GM21717 (cell line): ENCODE results near the gene PCDHGA12.
A peak's percentile ranks its signal among the peaks of the same experiment; 100 is the strongest.

ENCODE experiments used
- ATAC-seq: cut with Tn5 transposase; IDR thresholded peaks from one replicate; pipeline ENCODE4 v1.9.1; 2021; ENCODE audit warnings: mild to moderate bottlenecking, moderate library complexity; ENCODE audit not compliant: unreplicated experiment

PCDHGA12 gene

DNA sequence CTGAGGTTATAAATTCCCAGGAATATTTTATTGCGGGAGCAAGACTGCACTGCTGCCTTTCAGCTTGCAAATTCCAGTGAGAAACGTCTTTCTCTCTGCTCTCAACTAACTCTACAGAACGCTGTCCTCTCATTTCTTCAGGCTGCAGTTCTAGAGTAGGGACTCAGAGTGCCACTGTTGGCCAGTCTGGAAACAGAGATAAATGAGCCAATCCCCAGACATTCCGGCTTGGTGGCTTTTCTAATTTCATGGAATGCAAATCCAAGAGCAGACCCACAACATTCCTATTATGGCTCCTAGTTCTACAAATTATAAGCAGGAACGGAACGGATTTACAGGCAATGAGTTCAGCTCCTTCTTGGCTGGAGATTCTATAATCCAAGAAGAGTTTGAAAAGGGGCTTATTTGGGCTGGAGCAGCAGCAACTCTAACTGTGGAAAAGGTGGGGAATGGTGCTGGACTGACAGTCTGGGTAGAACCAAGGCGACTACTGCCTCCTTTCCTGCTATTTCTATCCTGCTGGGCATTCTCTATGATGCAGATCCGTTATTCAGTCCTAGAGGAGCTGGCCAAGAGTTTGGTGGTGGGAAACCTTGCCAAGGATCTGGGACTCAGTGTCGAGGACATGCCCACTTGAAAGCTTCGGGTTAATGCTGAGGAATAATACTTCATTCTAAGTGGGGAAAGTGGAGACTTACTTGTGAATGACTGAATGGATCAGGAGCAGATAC, 9.3 kb downstream of the PCDHGA12 start:
- no peak for ATAC-seq

- no peak for ATAC-seq
Measured at GRCh38 chr5:141440341-141440740, 10.0 kb downstream of the PCDHGA12 start.

- no peak for ATAC-seq
Measured at GRCh38 chr5:141441571-141442170, 11.4 kb downstream of the PCDHGA12 start.

DNA sequence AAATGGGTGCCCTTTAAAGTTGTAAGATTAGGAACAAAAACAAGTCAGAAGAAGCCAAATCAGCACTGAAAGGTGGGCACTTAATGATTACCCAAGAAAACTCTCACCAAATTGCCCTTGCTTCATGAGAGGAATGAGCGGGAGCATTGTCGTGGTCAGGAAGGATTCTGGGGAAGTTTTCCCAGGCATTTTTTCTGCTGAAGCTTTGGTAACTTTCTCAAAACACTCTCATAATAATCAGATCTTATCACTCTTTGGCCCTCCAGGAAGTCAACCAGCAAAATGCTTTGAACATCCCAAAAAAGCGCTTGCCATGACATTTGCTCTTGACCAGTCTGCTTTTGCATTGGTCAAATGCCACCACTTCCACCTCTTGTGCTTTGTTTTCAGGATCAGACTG, 35.0 kb downstream of the PCDHGA12 start:
- no peak for ATAC-seq

DNA sequence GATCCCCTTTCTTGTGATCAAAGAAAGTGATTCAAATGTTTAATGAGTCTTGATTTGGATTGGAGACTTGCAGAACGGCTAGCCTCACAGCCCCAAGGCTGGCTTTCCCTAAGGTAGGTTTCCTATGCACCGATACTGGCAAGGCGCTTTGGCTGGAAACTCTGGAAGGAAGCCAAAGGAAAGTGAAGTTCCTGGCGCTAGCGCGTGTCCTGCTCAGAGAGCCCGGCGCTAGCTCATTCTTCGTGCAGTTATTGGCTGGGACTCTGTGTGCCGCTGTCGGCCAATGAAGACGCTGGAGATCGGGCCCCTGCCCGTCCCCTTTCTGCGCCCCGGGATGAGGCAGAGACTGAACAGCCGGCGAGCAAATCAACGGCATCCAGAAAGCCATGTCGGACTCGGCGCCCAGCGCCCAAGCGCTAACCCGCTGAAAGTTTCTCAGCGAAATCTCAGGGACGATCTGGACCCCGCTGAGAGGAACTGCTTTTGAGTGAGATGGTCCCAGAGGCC, 45.4 kb downstream of the PCDHGA12 start, which contains the start of gene PCDHGC3:
Gene PCDHGC3 (plus strand): TSS at position 342 of the 507 bp plus-strand sequence. CDS start 151 bp downstream, at position 493.
- peak; percentile 99 for ATAC-seq

DNA sequence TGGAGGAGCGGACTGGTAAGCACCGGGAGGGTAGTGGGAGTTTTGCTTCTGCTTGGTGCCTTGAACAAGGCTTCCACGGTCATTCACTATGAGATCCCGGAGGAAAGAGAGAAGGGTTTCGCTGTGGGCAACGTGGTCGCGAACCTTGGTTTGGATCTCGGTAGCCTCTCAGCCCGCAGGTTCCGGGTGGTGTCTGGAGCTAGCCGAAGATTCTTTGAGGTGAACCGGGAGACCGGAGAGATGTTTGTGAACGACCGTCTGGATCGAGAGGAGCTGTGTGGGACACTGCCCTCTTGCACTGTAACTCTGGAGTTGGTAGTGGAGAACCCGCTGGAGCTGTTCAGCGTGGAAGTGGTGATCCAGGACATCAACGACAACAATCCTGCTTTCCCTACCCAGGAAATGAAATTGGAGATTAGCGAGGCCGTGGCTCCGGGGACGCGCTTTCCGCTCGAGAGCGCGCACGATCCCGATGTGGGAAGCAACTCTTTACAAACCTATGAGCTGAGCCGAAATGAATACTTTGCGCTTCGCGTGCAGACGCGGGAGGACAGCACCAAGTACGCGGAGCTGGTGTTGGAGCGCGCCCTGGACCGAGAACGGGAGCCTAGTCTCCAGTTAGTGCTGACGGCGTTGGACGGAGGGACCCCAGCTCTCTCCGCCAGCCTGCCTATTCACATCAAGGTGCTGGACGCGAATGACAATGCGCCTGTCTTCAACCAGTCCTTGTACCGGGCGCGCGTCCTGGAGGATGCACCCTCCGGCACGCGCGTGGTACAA, 46.0 kb downstream of the PCDHGA12 start:
- peak; percentile 41 for ATAC-seq

GRCh38 chr5:141477044-141477575, 46.8 kb downstream of the PCDHGA12 start:
- no peak for ATAC-seq

DNA sequence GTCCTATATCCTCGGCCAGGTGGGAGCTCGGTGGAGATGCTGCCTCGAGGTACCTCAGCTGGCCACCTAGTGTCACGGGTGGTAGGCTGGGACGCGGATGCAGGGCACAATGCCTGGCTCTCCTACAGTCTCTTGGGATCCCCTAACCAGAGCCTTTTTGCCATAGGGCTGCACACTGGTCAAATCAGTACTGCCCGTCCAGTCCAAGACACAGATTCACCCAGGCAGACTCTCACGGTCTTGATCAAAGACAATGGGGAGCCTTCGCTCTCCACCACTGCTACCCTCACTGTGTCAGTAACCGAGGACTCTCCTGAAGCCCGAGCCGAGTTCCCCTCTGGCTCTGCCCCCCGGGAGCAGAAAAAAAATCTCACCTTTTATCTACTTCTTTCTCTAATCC, 47.5 kb downstream of the PCDHGA12 start:
- ATAC-seq, result no peak

DNA sequence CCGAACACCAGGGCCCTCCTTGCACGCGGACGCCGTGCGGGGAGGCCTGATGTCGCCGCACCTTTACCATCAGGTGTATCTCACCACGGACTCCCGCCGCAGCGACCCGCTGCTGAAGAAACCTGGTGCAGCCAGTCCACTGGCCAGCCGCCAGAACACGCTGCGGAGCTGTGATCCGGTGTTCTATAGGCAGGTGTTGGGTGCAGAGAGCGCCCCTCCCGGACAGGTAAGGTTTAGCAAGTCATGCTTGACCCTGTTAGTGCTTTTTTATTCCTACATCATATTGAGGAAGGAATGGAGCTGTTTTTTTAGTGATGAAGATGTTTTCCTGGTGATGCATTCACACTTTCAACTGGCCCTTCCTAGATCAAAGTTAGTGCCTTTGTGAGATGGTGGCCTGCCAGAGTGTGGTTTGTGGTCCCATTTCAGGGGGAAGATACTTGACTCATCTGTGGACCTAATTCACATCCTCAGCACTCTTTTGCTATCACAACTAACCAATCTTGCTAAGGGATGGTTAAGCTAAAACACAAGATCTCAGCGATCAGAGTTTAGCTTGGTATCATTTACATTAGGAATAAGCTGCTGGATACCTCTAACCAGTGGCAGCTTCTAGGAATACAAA, 48.1 kb downstream of the PCDHGA12 start:
- no peak for ATAC-seq

DNA sequence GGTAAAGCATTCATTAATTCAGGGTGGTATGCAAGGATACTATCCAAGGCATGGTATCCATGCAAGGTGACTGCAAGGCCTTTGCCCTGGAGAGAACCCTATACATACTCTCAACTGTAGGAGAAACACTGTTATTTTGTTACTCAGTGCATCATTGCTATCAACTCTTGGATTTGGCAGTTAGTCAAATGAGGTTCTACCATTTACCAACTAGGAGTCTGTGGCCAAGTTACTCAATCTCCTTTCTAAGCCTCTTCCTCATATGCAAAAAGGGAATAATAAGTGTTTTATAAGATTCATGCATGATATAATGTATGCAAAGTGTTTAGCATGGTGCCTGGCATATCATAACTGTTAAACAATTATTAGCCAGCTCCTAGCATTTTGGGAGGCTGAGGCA, 49.5 kb downstream of the PCDHGA12 start:
- ATAC-seq, result no peak
